Keratinocyte (primary cell): ENCODE measurements around the gene CWF19L1.

Experiments used
- EZH2 ChIP-seq: IDR thresholded peaks from one replicate; pipeline ENCODE4 v1.6.1; 2012; ENCODE audit warnings: inconsistent platforms, mild to moderate bottlenecking, low read length, moderate library complexity
- TF ChIP-seq, protein P1 (sequence below), 3 experiments: IDR thresholded peaks in 1 of 3; conservative IDR thresholded peaks in 1 of 3; optimal IDR thresholded peaks in 1 of 3; 2 replicates in 2 of 3; 3 replicates in 1 of 3; pipeline versions ENCODE3 to v1.5.1; 2011; ENCODE audit warnings: low read length in 3 of 3, mild to moderate bottlenecking in 3 of 3, moderate library complexity in 2 of 3, control low read depth in 1 of 3, inconsistent platforms in 1 of 3; ENCODE audit not compliant: insufficient read depth in 2 of 3; ENCODE audit errors: extremely low read depth in 1 of 3

DNA sequence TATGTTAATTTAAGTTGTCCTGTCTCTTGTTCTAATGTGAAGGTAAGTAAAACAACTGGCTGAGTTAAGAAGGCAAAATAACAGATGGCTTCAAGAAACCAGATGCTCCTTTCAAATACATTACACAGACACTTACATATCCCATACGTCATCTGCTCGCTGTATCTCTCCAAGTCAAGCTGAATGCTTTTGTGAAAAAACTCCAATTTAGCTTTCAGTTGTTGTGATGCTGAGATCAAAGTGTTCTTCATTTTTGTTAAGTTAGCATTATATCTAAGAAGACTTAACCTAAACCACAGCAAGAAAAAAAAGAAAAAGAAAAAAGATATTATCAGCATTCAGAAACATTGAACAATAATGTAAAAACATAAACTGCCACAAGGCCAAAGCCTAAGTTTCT, 63.1 kb downstream of the CWF19L1 start:
- TF ChIP-seq, protein P1, sequence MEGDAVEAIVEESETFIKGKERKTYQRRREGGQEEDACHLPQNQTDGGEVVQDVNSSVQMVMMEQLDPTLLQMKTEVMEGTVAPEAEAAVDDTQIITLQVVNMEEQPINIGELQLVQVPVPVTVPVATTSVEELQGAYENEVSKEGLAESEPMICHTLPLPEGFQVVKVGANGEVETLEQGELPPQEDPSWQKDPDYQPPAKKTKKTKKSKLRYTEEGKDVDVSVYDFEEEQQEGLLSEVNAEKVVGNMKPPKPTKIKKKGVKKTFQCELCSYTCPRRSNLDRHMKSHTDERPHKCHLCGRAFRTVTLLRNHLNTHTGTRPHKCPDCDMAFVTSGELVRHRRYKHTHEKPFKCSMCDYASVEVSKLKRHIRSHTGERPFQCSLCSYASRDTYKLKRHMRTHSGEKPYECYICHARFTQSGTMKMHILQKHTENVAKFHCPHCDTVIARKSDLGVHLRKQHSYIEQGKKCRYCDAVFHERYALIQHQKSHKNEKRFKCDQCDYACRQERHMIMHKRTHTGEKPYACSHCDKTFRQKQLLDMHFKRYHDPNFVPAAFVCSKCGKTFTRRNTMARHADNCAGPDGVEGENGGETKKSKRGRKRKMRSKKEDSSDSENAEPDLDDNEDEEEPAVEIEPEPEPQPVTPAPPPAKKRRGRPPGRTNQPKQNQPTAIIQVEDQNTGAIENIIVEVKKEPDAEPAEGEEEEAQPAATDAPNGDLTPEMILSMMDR (optimal IDR thresholded peaks at IDR 0.05 in 1 of 3, IDR thresholded peaks at IDR 0.05 in 1 of 3, conservative IDR thresholded peaks at IDR 0.05 in 1 of 3; ENCODE audit: extremely low read depth in 1 of 3, insufficient read depth in 2 of 3, low read length in 3 of 3) = no peak
- no peak for TF ChIP-seq EZH2
